AG10803 (cell line): ENCODE results near the gene WDR90.

Source experiments
- DNase-seq: peaks from one replicate; pipeline ENCODE4 v3.0.0; 2010; ENCODE audit warnings: low read depth
- H3K4me3 ChIP-seq: 2 replicates; pipeline ENCODE4 v1.5.1; 2011; ENCODE audit warnings: mild to moderate bottlenecking, low read length, control low read depth
- CTCF ChIP-seq: conservative IDR thresholded peaks from 2 replicates; pipeline ENCODE4 v1.5.1; 2011; ENCODE audit warnings: mild to moderate bottlenecking, low read length, control low read depth, inconsistent platforms

Gene WDR90

GRCh38 chr16:658679-659571, 9.8 kb downstream of the WDR90 start:
- H3K4me3 ChIP-seq = no peak overlapping the region
- no peak for TF ChIP-seq CTCF
- DNase-seq = no peak

- TF ChIP-seq CTCF = no peak
- DNase-seq = no peak
- H3K4me3 ChIP-seq = no peak overlapping the region
These were observed 10.5 kb downstream of the WDR90 start for GRCh38 chr16:659618-660017.

GRCh38 chr16:660132-660458, 10.9 kb downstream of the WDR90 start:
- DNase-seq = no peak
- H3K4me3 ChIP-seq = no peak overlapping the region
- no peak for TF ChIP-seq CTCF

- peak; percentile 83 for DNase-seq
These were observed 11.5 kb downstream of the WDR90 start for GRCh38 chr16:660459-661183.

GRCh38 chr16:661184-661821, 12.1 kb downstream of the WDR90 start:
- no peak for TF ChIP-seq CTCF
- H3K4me3 ChIP-seq = no peak overlapping the region
- no peak for DNase-seq

More at GRCh38 chr16:660459-661183, 11.5 kb downstream of the WDR90 start:
- no peak overlapping the region for H3K4me3 ChIP-seq
- peak; percentile 52 for TF ChIP-seq CTCF

DNA sequence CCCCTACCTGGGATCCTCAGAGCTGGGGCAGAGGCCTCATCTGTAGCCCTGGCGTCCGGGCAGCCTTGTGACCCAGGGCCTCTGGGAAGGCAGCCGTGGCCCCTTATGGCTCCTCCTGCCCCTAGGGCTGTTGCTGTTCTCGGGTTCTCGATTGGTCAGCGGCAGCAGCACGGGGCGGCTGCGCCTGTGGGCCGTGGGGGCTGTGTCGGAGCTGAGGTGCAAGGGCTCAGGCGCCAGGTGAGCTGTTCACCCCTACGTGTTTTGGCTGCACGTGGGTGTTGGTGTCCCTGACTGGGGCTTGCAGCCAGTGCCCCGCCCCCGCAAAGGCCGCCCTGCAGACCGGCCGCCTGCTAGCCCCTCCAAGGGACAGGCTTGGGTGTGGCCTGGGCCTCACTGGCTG, 12.9 kb downstream of the WDR90 start:
- TF ChIP-seq CTCF = no peak
- DNase-seq = no peak

More for the DNA sequence above, 12.9 kb downstream of the WDR90 start:
- no peak overlapping the region for H3K4me3 ChIP-seq
